Astrocyte (in vitro differentiated cells and primary cell): ENCODE data around the gene VRTN. TPM values are rescaled to one million over a fixed set of nuclear protein-coding genes. Genes with fewer than 3 reads are reported as not detected.

Experiments
- DNase-seq: peaks from one replicate; pipeline ENCODE4 v3.0.0-alpha.2; 2010; ENCODE audit warnings: low read depth
- FAIRE-seq: peaks from 2 replicates; lab custom pipeline; 2011; peaks lifted over from hg19 to GRCh38; lab: Jason Lieb, UNC
- H2AFZ ChIP-seq: 2 replicates; pipeline ENCODE4 v1.6.0; 2012; ENCODE audit warnings: low read depth, low read length, inconsistent platforms
- H3K27ac ChIP-seq: 2 replicates; pipeline ENCODE4 v1.5.1; 2011; ENCODE audit warnings: low read depth, low read length, inconsistent platforms
- H3K27me3 ChIP-seq: 2 replicates; pipeline ENCODE4 v1.6.0; 2011; ENCODE audit warnings: low read length, inconsistent platforms; ENCODE audit not compliant: insufficient read depth
- H3K36me3 ChIP-seq: 2 replicates; pipeline ENCODE4 v1.5.1; 2011; ENCODE audit warnings: low read length, inconsistent platforms; ENCODE audit not compliant: insufficient read depth
- H3K4me1 ChIP-seq: 2 replicates; pipeline ENCODE4 v1.5.1; 2011; ENCODE audit warnings: low read length, inconsistent platforms; ENCODE audit not compliant: insufficient read depth
- H3K4me2 ChIP-seq: 2 replicates; pipeline ENCODE4 v1.6.0; 2012; ENCODE audit warnings: low read length, inconsistent platforms
- H3K4me3 ChIP-seq: 2 replicates; pipeline ENCODE4 v1.5.1; 2011; ENCODE audit warnings: low read depth, mild to moderate bottlenecking, low read length, inconsistent platforms; ENCODE audit not compliant: insufficient read depth
- H3K79me2 ChIP-seq: 2 replicates; pipeline ENCODE4 v1.6.0; 2012; ENCODE audit warnings: mild to moderate bottlenecking, low read length, inconsistent platforms; ENCODE audit not compliant: insufficient read depth
- H3K9ac ChIP-seq: 2 replicates; pipeline ENCODE4 v1.6.0; 2012; ENCODE audit warnings: mild to moderate bottlenecking, low read length, inconsistent platforms
- H3K9me3 ChIP-seq: 2 replicates; pipeline ENCODE4 v1.5.1; 2012; ENCODE audit warnings: low read depth, mild to moderate bottlenecking, low read length, inconsistent platforms; ENCODE audit not compliant: insufficient read depth
- H4K20me1 ChIP-seq: 2 replicates; pipeline ENCODE4 v1.6.0; 2012; ENCODE audit warnings: low read length, inconsistent platforms; ENCODE audit not compliant: insufficient read depth
- H3K27ac Mint-ChIP-seq: one replicate; pipeline ENCODE4 v1.8.0; 2021; ENCODE audit warnings: mild to moderate bottlenecking, mixed read lengths; ENCODE audit not compliant: unreplicated experiment
- H3K27me3 Mint-ChIP-seq: one replicate; pipeline ENCODE4 v1.8.0; 2021; ENCODE audit warnings: low read depth, mixed read lengths; ENCODE audit not compliant: unreplicated experiment
- H3K36me3 Mint-ChIP-seq: one replicate; pipeline ENCODE4 v1.8.0; 2021; ENCODE audit warnings: low read depth, mixed read lengths; ENCODE audit not compliant: unreplicated experiment
- H3K4me1 Mint-ChIP-seq: one replicate; pipeline ENCODE4 v1.8.0; 2021; ENCODE audit warnings: low read depth, mixed read lengths; ENCODE audit not compliant: unreplicated experiment
- H3K4me3 Mint-ChIP-seq: one replicate; pipeline ENCODE4 v1.8.0; 2021; ENCODE audit warnings: mild to moderate bottlenecking, moderate library complexity, mixed read lengths; ENCODE audit not compliant: unreplicated experiment
- H3K9me3 Mint-ChIP-seq: one replicate; pipeline ENCODE4 v1.8.0; 2021; ENCODE audit warnings: mild to moderate bottlenecking, mixed read lengths; ENCODE audit not compliant: unreplicated experiment
- EZH2 ChIP-seq: IDR thresholded peaks from 2 replicates; pipeline ENCODE4 v1.6.1; 2012; ENCODE audit warnings: mild to moderate bottlenecking, low read length, inconsistent platforms; ENCODE audit not compliant: insufficient read depth
- total RNA-seq: library from RNA; stranded (reverse); gene quantifications from 2 replicates; pipeline ENCODE4 v1.2.1, GENCODE V29; 2021
- TF ChIP-seq, protein P1 (sequence below): IDR thresholded peaks from 2 replicates; pipeline ENCODE4 v1.5.1; 2011; ENCODE audit warnings: low read depth, mild to moderate bottlenecking, inconsistent platforms, low read length, moderate library complexity; ENCODE audit not compliant: insufficient read depth

The VRTN gene
- total RNA-seq, 1 donor from 2014 or later, result 0.16 TPM

DNA sequence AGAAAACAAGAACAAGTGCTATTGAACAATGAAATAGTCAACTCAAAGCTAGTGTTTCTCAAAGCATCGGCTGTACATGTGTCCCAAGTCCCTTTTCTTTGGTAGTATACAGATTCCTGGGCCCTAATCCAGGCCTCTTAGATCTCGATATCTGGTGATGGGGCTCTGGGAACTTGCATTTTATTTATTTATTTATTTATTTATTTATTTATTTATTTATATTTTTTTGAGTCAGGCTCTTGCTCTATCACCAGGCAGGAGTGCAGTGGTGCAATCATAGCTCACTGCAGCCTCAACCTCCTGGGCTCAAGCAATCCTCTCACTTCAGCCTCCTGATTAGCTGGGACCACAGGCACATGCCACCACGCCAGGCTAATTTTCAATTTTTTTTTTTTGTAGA lies 60.6 kb downstream of the VRTN start:
- H3K36me3 Mint-ChIP-seq, result no peaks in the 10 kb centered on the region
- H3K4me2 ChIP-seq, result no peak overlapping the region
- H3K4me1 Mint-ChIP-seq, result peaks cover 7% of the 10 kb centered on the region
- H3K9me3 Mint-ChIP-seq, result no peaks in the 10 kb centered on the region
- no peak overlapping the region for H3K27ac ChIP-seq
- peaks cover 15% of the 10 kb centered on the region for H3K27me3 ChIP-seq
- no peak for DNase-seq
- H3K4me1 ChIP-seq, result no peaks in the 10 kb centered on the region
- H3K4me3 ChIP-seq, result no peak overlapping the region
- peaks cover 41% of the 10 kb centered on the region for H3K27me3 Mint-ChIP-seq
- no peak for TF ChIP-seq EZH2
- TF ChIP-seq, protein P1, sequence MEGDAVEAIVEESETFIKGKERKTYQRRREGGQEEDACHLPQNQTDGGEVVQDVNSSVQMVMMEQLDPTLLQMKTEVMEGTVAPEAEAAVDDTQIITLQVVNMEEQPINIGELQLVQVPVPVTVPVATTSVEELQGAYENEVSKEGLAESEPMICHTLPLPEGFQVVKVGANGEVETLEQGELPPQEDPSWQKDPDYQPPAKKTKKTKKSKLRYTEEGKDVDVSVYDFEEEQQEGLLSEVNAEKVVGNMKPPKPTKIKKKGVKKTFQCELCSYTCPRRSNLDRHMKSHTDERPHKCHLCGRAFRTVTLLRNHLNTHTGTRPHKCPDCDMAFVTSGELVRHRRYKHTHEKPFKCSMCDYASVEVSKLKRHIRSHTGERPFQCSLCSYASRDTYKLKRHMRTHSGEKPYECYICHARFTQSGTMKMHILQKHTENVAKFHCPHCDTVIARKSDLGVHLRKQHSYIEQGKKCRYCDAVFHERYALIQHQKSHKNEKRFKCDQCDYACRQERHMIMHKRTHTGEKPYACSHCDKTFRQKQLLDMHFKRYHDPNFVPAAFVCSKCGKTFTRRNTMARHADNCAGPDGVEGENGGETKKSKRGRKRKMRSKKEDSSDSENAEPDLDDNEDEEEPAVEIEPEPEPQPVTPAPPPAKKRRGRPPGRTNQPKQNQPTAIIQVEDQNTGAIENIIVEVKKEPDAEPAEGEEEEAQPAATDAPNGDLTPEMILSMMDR, result no peak
- no peak for FAIRE-seq
- no peak overlapping the region for H3K9ac ChIP-seq
- no peak overlapping the region for H3K27ac Mint-ChIP-seq
- no peaks in the 10 kb centered on the region for H4K20me1 ChIP-seq
- H3K79me2 ChIP-seq, result no peaks in the 10 kb centered on the region
- no peak overlapping the region for H2AFZ ChIP-seq
- no peaks in the 10 kb centered on the region for H3K36me3 ChIP-seq
- H3K9me3 ChIP-seq, result no peaks in the 10 kb centered on the region
- H3K4me3 Mint-ChIP-seq, result no peak overlapping the region

DNA sequence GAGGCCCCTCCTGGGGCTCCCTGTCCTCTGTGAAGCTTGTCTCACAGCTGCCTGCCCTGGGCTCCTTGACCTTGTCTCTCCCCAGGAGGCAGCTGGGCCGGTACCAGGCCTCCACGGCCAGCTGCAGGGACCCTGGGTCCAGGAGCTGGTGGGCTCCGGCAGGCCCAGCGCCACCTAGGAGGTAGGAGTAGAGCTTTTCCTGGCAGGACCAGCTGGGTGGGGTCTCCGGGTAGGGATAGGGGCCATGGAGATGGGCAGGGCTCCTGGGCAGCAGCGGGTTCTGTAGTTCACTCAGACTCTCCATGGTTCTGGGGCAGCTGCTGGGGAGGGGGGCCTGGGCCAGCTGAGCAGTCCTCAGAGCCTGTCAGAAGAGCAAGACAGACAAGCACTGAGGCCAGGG lies 61.2 kb downstream of the VRTN start:
- H3K27me3 ChIP-seq, result peaks cover 18% of the 10 kb centered on the region
- Mint-ChIP-seq H3K9me3 (no peaks in the 10 kb centered on the region), H3K4me1 (peaks cover 12% of the 10 kb centered on the region), H3K4me3 (no peak overlapping the region), H3K27me3 (peaks cover 38% of the 10 kb centered on the region), H3K36me3 (no peaks in the 10 kb centered on the region), H3K27ac (no peak overlapping the region)
- H3K9me3 ChIP-seq, result no peaks in the 10 kb centered on the region
- H2AFZ ChIP-seq, result no peak overlapping the region
- TF ChIP-seq EZH2, result no peak
- TF ChIP-seq, protein P1, result no peak
- DNase-seq (no peak), FAIRE-seq (no peak)
- H3K9ac ChIP-seq, result no peak overlapping the region
- H4K20me1 ChIP-seq, result no peaks in the 10 kb centered on the region
- no peak overlapping the region for H3K27ac ChIP-seq
- H3K79me2 ChIP-seq, result no peaks in the 10 kb centered on the region
- no peak overlapping the region for H3K4me2 ChIP-seq
- H3K36me3 ChIP-seq, result no peaks in the 10 kb centered on the region
- no peak overlapping the region for H3K4me3 ChIP-seq
- no peaks in the 10 kb centered on the region for H3K4me1 ChIP-seq

Other genes starting within 250 kb of the VRTN start
- not detected in 2 replicates for gene VSX2, start 109.0 kb upstream of the VRTN start, total RNA-seq
- gene ABCD4, start 45.5 kb upstream of the VRTN start, total RNA-seq, result 48.6 and 49.2 TPM in 2 replicates
- gene SYNDIG1L, start 77.7 kb downstream of the VRTN start, total RNA-seq, result not detected in 2 replicates
- gene NPC2, start 144.8 kb downstream of the VRTN start, total RNA-seq, result 134 and 178 TPM in 2 replicates
- 21.2 and 23.6 TPM in 2 replicates for gene ISCA2, start 145.3 kb downstream of the VRTN start, total RNA-seq